IPS-NIHi7 (cell line): ENCODE results near the gene FER.
"Not testable (repeated sequence)": the region's sequence is repeated elsewhere in the genome, so short reads cannot be mapped to it uniquely, and the experiment has no call there.

Experiments used
- DNase-seq: peaks from one replicate; pipeline ENCODE4 v3.0.0; 2012; ENCODE audit warnings: mixed read lengths; ENCODE audit errors: extremely low spot score

FER gene

GRCh38 chr5:108747774-108748400, at the start of gene FER:
FER (plus strand) TSS chr5:108747897; CDS start chr5:108798183, 50,286 bp downstream.
- no peak for DNase-seq

GRCh38 chr5:108700388-108700787, 47.3 kb upstream of the FER start:
- DNase-seq = not testable (repeated sequence)

- DNase-seq = no peak
These were observed 46.8 kb upstream of the FER start for GRCh38 chr5:108700930-108701329.

GRCh38 chr5:108702546-108702945, 45.2 kb upstream of the FER start:
- DNase-seq = no peak

GRCh38 chr5:108703313-108703712, 44.4 kb upstream of the FER start:
- no peak for DNase-seq

GRCh38 chr5:108707141-108707540, 40.6 kb upstream of the FER start:
- DNase-seq = no peak

GRCh38 chr5:108711898-108712297, 35.8 kb upstream of the FER start:
- no peak for DNase-seq

GRCh38 chr5:108715408-108715807, 32.3 kb upstream of the FER start:
- DNase-seq = no peak

GRCh38 chr5:108720391-108720790, 27.3 kb upstream of the FER start:
- DNase-seq = no peak

GRCh38 chr5:108726446-108727235, 21.1 kb upstream of the FER start:
- no peak for DNase-seq

GRCh38 chr5:108727236-108727650, 20.5 kb upstream of the FER start:
- DNase-seq = peak; percentile 17

- peak; percentile 96 for DNase-seq
These were observed 19.8 kb upstream of the FER start for GRCh38 chr5:108727651-108728565.

GRCh38 chr5:108728566-108729241, 19.0 kb upstream of the FER start:
- DNase-seq = peak; percentile 15

- DNase-seq = no peak
These were observed 18.5 kb upstream of the FER start for GRCh38 chr5:108729242-108729615.

- DNase-seq = no peak
These were observed 16.9 kb upstream of the FER start for GRCh38 chr5:108730617-108731340.

GRCh38 chr5:108735790-108736189, 11.9 kb upstream of the FER start:
- DNase-seq = no peak

- no peak for DNase-seq
These were observed 10.8 kb upstream of the FER start for GRCh38 chr5:108736855-108737254.

GRCh38 chr5:108739376-108739775, 8.3 kb upstream of the FER start:
- DNase-seq = no peak

GRCh38 chr5:108739906-108740305, 7.8 kb upstream of the FER start:
- no peak for DNase-seq

GRCh38 chr5:108743319-108743718, 4.4 kb upstream of the FER start:
- DNase-seq = no peak

- no peak for DNase-seq
These were observed 3.9 kb upstream of the FER start for GRCh38 chr5:108743846-108744245.
